HL-60 (cell line): Measurements from ENCODE around the gene SAFB.

Source experiments
- CTCF ChIP-seq: IDR thresholded peaks from one replicate; pipeline ENCODE4 v1.5.1; 2011; ENCODE audit warnings: low read length, control low read depth, inconsistent platforms; ENCODE audit not compliant: insufficient read depth
- POLR2AphosphoS5 ChIP-seq: IDR thresholded peaks from 2 replicates; pipeline ENCODE4 v1.6.1; 2012; ENCODE audit warnings: low read depth
- TF ChIP-seq, protein P1 (sequence below): IDR thresholded peaks from 2 replicates; pipeline ENCODE4 v1.6.1; 2012; ENCODE audit warnings: low read depth; ENCODE audit not compliant: insufficient replicate concordance

DNA sequence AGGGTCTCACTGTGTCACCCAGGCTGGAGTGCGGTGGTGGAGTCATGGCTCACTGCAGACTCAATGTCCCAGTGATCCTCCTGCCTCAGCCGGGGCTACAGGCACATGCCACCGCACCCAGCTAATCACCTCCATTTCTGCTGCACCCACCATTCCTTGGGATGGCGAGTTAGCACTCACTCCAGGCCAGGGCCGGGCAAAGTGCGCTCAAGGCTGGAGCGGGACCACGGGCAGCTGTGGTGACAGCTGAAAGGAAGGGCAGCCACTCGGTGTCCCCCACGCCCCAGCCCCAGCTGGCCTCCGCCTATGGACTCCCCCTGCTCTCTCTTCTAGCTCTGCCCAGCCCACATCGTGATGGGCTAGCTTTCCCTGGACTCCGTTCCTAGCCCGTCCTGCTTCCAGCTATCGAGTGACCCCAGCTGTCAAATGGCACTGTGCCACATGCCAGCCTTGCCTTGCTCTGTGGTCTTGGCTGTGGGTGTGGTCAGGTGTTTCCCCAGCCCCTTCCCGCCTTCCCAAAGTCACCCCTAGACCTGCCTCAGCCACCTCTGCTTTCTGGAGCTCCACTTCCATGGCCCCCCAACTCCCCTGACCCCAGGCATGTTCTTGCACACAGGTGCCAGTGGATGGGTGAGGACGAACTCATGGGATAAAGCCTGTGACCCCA lies 53.4 kb downstream of the SAFB start:
- TF ChIP-seq, protein P1, sequence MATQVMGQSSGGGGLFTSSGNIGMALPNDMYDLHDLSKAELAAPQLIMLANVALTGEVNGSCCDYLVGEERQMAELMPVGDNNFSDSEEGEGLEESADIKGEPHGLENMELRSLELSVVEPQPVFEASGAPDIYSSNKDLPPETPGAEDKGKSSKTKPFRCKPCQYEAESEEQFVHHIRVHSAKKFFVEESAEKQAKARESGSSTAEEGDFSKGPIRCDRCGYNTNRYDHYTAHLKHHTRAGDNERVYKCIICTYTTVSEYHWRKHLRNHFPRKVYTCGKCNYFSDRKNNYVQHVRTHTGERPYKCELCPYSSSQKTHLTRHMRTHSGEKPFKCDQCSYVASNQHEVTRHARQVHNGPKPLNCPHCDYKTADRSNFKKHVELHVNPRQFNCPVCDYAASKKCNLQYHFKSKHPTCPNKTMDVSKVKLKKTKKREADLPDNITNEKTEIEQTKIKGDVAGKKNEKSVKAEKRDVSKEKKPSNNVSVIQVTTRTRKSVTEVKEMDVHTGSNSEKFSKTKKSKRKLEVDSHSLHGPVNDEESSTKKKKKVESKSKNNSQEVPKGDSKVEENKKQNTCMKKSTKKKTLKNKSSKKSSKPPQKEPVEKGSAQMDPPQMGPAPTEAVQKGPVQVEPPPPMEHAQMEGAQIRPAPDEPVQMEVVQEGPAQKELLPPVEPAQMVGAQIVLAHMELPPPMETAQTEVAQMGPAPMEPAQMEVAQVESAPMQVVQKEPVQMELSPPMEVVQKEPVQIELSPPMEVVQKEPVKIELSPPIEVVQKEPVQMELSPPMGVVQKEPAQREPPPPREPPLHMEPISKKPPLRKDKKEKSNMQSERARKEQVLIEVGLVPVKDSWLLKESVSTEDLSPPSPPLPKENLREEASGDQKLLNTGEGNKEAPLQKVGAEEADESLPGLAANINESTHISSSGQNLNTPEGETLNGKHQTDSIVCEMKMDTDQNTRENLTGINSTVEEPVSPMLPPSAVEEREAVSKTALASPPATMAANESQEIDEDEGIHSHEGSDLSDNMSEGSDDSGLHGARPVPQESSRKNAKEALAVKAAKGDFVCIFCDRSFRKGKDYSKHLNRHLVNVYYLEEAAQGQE = no peak
- no peak for TF ChIP-seq CTCF
- no peak for TF ChIP-seq POLR2AphosphoS5
